GM12865 (cell line): ENCODE results near the gene PROCA1.

ENCODE experiments used
- DNase-seq: peaks from one replicate; pipeline ENCODE4 v3.0.0; 2010; ENCODE audit warnings: low read depth
- H3K4me3 ChIP-seq: 2 replicates; pipeline ENCODE4 v1.5.1; 2011; ENCODE audit warnings: mild to moderate bottlenecking, low read depth, low read length, control low read depth
- TF ChIP-seq, protein P1 (sequence below): IDR thresholded peaks from 2 replicates; pipeline ENCODE4 v1.5.1; 2011; ENCODE audit warnings: low read length, control low read depth, low read depth, inconsistent platforms; ENCODE audit not compliant: insufficient read depth; ENCODE audit errors: missing control alignments

PROCA1 gene

DNA sequence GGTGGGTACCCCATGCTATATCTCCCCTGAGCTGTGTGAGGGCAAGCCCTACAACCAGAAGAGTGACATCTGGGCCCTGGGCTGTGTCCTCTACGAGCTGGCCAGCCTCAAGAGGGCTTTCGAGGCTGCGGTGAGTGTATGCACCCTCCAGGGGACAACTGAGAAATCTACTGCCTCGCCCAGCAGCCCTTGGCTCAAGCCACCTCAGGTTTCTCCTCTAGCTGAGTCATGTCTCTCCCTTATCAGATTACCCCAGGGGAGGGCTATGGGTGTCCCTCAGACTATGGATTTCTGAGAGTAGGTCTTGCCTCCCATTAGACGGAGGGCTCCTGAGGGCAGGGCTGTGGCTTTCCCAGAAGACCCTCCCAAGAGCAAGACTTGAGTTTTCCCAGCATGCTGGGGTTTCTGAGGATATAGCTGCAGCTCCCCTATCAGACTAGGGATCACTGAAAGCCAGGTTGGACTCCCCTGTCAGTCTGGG lies 23.6 kb upstream of the PROCA1 start:
- TF ChIP-seq, protein P1, sequence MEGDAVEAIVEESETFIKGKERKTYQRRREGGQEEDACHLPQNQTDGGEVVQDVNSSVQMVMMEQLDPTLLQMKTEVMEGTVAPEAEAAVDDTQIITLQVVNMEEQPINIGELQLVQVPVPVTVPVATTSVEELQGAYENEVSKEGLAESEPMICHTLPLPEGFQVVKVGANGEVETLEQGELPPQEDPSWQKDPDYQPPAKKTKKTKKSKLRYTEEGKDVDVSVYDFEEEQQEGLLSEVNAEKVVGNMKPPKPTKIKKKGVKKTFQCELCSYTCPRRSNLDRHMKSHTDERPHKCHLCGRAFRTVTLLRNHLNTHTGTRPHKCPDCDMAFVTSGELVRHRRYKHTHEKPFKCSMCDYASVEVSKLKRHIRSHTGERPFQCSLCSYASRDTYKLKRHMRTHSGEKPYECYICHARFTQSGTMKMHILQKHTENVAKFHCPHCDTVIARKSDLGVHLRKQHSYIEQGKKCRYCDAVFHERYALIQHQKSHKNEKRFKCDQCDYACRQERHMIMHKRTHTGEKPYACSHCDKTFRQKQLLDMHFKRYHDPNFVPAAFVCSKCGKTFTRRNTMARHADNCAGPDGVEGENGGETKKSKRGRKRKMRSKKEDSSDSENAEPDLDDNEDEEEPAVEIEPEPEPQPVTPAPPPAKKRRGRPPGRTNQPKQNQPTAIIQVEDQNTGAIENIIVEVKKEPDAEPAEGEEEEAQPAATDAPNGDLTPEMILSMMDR, result no peak
- no peak overlapping the region for H3K4me3 ChIP-seq
- DNase-seq, result no peak

DNA sequence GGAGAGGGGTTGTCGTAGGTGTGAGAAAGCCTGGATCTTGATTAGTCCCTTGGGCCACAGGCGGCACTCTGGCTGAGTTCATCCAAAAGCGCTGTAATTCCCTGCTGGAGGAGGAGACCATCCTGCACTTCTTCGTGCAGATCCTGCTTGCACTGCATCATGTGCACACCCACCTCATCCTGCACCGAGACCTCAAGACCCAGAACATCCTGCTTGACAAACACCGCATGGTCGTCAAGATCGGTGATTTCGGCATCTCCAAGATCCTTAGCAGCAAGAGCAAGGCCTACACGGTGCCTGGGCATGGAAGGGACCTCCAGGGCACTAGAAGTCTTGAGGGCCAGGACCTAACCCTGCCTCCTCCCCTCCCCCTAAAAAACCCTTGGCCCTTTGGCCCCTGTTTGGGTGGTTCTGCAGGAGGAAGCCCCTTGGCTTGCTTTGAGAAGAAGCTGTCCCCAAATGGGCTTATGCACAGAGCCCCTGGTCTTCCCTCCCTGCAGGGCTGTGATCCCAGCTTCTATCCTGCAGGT lies 23.1 kb upstream of the PROCA1 start:
- TF ChIP-seq, protein P1, result no peak
- no peak for DNase-seq
- no peak overlapping the region for H3K4me3 ChIP-seq

DNA sequence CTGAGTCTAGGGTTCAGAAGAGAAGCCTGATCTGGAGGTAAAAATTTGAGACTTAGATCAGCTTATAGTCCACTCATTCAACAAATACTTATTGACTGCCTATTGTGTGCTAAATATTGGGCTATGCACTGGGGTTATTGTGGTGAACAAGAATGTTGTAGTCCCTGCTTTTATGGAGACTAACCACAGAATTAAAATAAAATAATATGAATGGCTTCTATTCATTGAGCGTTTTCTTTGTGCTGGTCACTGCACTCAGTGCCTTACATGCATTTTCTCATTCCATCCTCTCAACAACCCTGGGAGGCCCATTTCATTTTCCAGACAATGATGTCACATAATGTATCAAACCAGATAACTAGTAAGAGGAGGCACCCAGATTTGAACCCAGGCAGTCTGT lies 21.7 kb upstream of the PROCA1 start:
- TF ChIP-seq, protein P1, result no peak
- H3K4me3 ChIP-seq, result no peak overlapping the region
- no peak for DNase-seq

DNA sequence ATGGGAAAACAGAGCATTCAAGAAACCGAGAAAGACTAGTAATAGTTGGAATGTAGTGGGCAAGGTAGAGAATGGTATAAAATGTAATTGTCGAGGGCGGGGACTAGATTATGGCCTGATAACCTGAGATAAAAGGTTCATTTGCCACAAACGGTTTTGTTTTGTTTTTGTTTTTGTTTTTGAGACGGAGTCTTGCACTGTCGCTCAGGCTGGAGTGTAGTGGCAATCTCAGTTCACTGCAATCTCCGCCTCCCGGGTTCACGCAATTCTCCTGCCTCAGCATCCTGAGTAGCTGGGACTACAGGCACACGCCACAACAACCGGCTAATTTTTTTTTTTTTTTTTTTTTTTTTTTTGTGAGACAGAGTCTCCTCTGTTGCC lies 18.3 kb upstream of the PROCA1 start:
- TF ChIP-seq, protein P1, result no peak
- no peak for DNase-seq
- no peak overlapping the region for H3K4me3 ChIP-seq

DNA sequence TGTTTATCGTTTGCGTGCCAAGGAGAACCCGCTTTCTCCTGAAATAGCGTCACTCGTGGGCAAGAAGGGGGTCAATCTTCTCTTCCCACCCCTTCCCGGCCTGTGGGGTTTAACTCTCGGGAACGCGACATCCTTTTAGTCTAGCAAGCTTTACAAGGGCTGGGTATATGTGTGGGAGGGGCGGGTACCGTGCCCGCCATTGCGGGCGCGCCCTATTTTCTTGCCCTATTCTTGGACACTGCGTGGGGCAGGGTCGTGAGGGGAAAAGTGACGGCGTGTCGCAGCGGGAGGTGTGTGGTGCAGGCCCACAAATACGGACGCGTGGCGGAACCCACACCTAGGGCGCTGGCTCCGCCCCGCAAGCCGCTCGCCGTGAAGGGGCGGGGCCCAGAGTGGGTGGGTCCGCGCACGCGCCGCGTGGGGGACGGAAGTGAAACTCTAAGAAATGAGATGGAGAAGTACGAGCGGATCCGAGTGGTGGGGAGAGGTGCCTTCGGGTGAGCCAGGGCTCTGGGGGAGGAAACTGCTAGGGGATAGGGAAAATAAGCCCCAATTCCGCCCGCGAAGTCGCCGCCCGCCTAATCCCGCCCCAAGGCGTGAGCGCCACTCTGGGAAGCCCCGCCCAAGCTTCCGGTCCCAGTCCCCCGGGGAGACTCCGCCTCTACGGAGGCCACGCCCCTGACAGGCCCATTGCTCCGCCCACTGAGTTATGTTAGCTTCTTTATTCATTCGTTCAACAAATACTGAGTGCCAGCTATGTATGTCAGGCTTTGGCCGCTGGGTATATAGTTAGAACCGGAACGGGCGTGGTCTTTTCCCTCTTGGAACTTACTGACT lies 16.9 kb upstream of the PROCA1 start, which contains the start of gene NEK8:
Gene NEK8 (plus strand): TSS at position 425 of the 837 bp plus-strand sequence. CDS start 26 bp downstream, at position 451.
- peak; percentile 96 for DNase-seq
- TF ChIP-seq, protein P1, result no peak
- peak within 1 kb of the TSS; percentile 74 for H3K4me3 ChIP-seq

DNA sequence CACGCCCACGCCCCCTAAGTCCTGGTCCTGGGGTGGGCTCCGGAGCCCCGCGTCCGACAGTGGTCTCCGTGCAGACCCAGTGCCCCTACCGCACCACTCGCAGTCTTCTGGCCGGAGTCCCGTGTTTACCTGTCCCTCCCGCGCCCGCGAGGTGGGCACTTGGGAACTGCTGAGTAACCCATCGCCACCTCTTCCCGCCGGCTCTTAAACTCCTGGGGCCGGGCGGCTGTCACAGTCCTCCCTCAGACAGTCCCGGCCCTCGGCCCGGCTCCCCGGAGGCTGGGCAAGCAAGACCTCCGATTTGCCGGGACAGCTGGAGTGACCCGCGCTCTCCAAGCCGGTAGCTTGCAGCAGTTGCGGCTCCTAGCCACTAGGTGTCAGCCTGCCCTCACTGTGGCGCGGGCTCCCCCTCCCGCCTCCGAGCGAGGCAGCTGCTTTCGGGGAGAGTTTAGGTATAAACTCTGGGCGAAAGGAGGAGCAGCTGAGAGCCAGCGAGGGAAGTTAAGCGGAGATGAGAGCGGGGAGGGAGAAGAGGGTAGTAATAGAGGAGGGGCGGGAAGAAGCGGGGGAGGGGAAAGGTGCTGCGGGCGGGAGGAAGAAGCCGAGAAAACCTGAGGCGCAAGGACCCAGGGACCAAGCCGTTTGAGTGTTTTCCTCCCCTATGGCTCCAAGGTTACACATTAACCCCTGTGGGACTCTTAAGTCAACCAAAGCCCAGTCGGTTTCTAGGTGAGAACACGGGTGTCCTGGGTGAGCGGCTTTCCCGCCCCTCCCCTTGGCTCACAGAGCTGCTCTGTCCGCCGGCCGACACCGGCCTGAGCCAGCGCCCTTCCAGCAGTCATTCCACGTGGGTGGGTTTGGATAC lies 15.2 kb upstream of the PROCA1 start:
- peak overlapping the region; percentile 74 for H3K4me3 ChIP-seq
- peak; percentile 96 for DNase-seq
- TF ChIP-seq, protein P1, result peak; percentile 99
